ENCODE measurements around the gene MRGPRX4. TPM values are rescaled to one million over a fixed set of nuclear protein-coding genes. Genes with fewer than 3 reads are reported as not detected.

Gene MRGPRX4
- not detected in 2 replicates for total RNA-seq

DNA sequence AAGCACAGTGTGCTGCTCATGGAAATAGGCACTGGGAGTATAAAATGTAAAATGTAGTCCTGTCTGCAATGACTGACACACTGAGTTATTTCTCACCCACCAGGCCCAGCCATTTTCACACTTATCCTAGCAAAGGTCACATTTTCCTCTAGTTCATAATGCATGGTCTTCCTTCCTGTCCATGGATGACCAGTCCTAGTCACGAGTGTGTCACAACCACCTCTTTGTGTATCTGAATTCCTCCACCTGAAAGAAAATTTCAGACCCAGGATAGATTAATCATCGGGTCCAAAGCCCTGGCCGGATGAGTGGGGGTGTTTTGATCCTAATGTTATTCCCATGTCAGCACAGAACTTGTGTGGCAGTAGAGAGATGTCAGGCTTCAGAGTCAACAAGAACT, at the start of gene MRGPRX4:
Gene MRGPRX4 (plus strand): TSS at position 172 of the 400 bp plus-strand sequence. CDS start 420 bp downstream, outside the sequence.

DNA sequence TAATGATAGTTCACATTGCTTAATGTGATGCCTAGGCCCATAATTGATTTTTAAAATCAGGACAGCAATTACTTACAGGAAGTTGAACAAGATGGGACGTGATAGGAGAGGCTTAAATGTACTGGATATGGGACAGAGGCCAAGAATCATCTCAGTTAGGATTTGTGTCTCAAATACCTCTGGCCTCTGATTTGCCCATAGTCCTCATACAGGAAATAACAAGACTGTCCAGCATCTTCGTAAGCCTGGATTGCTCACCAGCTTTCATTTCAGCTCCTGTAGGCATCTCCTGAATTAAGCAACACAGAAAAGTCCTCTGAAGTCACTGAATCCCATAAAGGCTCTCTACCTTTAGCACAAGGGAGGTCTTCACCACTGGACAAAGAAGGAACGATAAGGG, 40.3 kb upstream of the MRGPRX4 start, which contains the start of gene MRGPRX3:
Gene MRGPRX3 (plus strand): TSS at position 231 of the 400 bp plus-strand sequence. CDS start 4,632 bp downstream, outside the sequence.

Other genes with a start within 250 kb of the MRGPRX4 start
- 13.3 and 21.8 TPM in 2 replicates for gene SERGEF, start 159.8 kb upstream of the MRGPRX4 start, total RNA-seq
- under 0.01 TPM in 2 replicates for gene TPH1, start 126.6 kb upstream of the MRGPRX4 start, total RNA-seq
- gene SAAL1, start 66.8 kb upstream of the MRGPRX4 start, total RNA-seq: 20.0 and 21.5 TPM in 2 replicates
- 0.09 TPM in 1 of 2 replicates, not detected in the other for gene MRGPRX3, start 40.3 kb upstream of the MRGPRX4 start, total RNA-seq
- not detected in 2 replicates for gene SAA4, start 64.0 kb downstream of the MRGPRX4 start, total RNA-seq
- gene SAA2, start 75.8 kb downstream of the MRGPRX4 start, total RNA-seq: not detected in 2 replicates
- gene SAA1, start 93.4 kb downstream of the MRGPRX4 start, total RNA-seq: not detected in 2 replicates
- 32.2 and 36.2 TPM in 2 replicates for gene HPS5, start 149.3 kb downstream of the MRGPRX4 start, total RNA-seq
- 47.4 and 48.7 TPM in 2 replicates for gene GTF2H1, start 149.7 kb downstream of the MRGPRX4 start, total RNA-seq
- gene LDHA, start 221.7 kb downstream of the MRGPRX4 start, total RNA-seq: 446 and 1,246 TPM in 2 replicates
- gene LDHC, start 239.5 kb downstream of the MRGPRX4 start, total RNA-seq: 0.09 and 0.36 TPM in 2 replicates

Data from endothelial cell of coronary artery (primary cell).